T-cell (primary cell): ENCODE data around the gene FLG. TPM values are rescaled to one million over a fixed set of nuclear protein-coding genes. Genes with fewer than 3 reads are reported as not detected.
"Not testable (repeated sequence)": the region's sequence is repeated elsewhere in the genome, so short reads cannot be mapped to it uniquely, and the experiment has no call there.

Source experiments
- ATAC-seq, 4 experiments: fragments of 200-7000 bp in 3 of 4; fragments of 150-1000 bp in 1 of 4; cut with Tn5 transposase; replicated peaks in 1 of 4; 1 replicate in 3 of 4; 2 replicates in 1 of 4; pipeline ENCODE4 v1.10.0; 2021; ENCODE audit warnings: moderate library complexity in 3 of 4, mild to moderate bottlenecking in 2 of 4, moderate number of reproducible peaks in 1 of 4
- CTCF ChIA-PET, 2 donors: fragments of 300-600 bp; sonication (Branson Sonifier 250); formaldehyde crosslinking; loops; one replicate each; lab custom pipeline; 2022; ENCODE audit warnings: antibody characterized with exemption in 2 of 2; lab: Charles Lee
- POLR2A ChIA-PET, 2 donors: fragments of 300-600 bp; sonication (Branson Sonifier 250); formaldehyde crosslinking; loops; one replicate each; lab custom pipeline; 2022; ENCODE audit warnings: antibody characterized with exemption in 2 of 2; lab: Charles Lee
- DNase-seq, 35 experiments: peaks; one replicate each; pipeline versions ENCODE4 v3.0.0 to v3.0.0-alpha.2; 2013 to 2023
- H3K27ac ChIP-seq: one replicate; pipeline ENCODE4 v1.5.1; 2013; ENCODE audit warnings: low read length
- H3K27me3 ChIP-seq, 2 experiments: replicated peaks in 1 of 2; 1 replicate in 1 of 2; 2 replicates in 1 of 2; pipeline versions ENCODE4 v1.6.1 to v1.7.0; 2013; ENCODE audit warnings: low read length in 1 of 2, mixed read lengths in 1 of 2; ENCODE audit not compliant: control insufficient read depth in 2 of 2, insufficient read depth in 2 of 2; ENCODE audit errors: extremely low read depth in 1 of 2
- H3K36me3 ChIP-seq, 2 donors: 1 replicate in 1 of 2; 2 replicates in 1 of 2; pipeline versions ENCODE4 v1.6.1 to v1.7.0; 2013; ENCODE audit warnings: low read length in 1 of 2; ENCODE audit not compliant: control insufficient read depth in 2 of 2, insufficient read depth in 1 of 2; ENCODE audit errors: extremely low read depth in 1 of 2
- H3K4me1 ChIP-seq, 2 experiments: 1 replicate in 1 of 2; 2 replicates in 1 of 2; pipeline versions ENCODE4 v1.6.1 to v1.7.0; 2013; ENCODE audit warnings: low read length in 2 of 2, mixed read lengths in 1 of 2; ENCODE audit not compliant: insufficient read depth in 2 of 2, control insufficient read depth in 1 of 2; ENCODE audit errors: extremely low read depth in 1 of 2
- H3K4me3 ChIP-seq, 2 donors: 1 replicate in 1 of 2; 2 replicates in 1 of 2; pipeline versions ENCODE4 v1.5.1 to v1.7.0; 2013; ENCODE audit warnings: mild to moderate bottlenecking in 2 of 2, low read length in 1 of 2, moderate library complexity in 1 of 2; ENCODE audit not compliant: control insufficient read depth in 1 of 2; ENCODE audit errors: extremely low read depth in 1 of 2
- H3K9me3 ChIP-seq: 2 replicates; pipeline ENCODE4 v1.7.0; 2013
- H3K27ac Mint-ChIP-seq, 2 donors: one replicate each; pipeline ENCODE4 v1.8.0; 2020 to 2021; ENCODE audit warnings: mild to moderate bottlenecking in 2 of 2, mixed read lengths in 2 of 2
- H3K27me3 Mint-ChIP-seq, 2 donors: one replicate each; pipeline ENCODE4 v1.8.0; 2021 to 2022; ENCODE audit warnings: mixed read lengths in 2 of 2
- H3K36me3 Mint-ChIP-seq: one replicate; pipeline ENCODE4 v1.8.0; 2021; ENCODE audit warnings: mixed read lengths
- H3K4me1 Mint-ChIP-seq, 3 donors: one replicate each; pipeline ENCODE4 v1.8.0; 2020 to 2022; ENCODE audit warnings: mixed read lengths in 3 of 3, mild to moderate bottlenecking in 1 of 3
- H3K4me3 Mint-ChIP-seq, 3 donors: one replicate each; pipeline ENCODE4 v1.8.0; 2020 to 2022; ENCODE audit warnings: mild to moderate bottlenecking in 3 of 3, mixed read lengths in 3 of 3, moderate library complexity in 3 of 3
- H3K9me3 Mint-ChIP-seq, 3 donors: one replicate each; pipeline ENCODE4 v1.8.0; 2020 to 2022; ENCODE audit warnings: mixed read lengths in 3 of 3
- WGBS: methylation state at CpG from one replicate; pipeline ENCODE4 v1.1.5; 2013; ENCODE audit warnings: missing lambda C conversion rate; ENCODE audit not compliant: insufficient coverage; 5-methylcytosine and 5-hydroxymethylcytosine counted together
- total RNA-seq, 35 experiments: library from RNA in 6 of 35; stranded (reverse) in 6 of 35; fragments of 120-200 nt in 1 of 35; gene quantifications; one replicate each; pipeline versions ENCODE4 v1.2.1 to v1.2.4 and lab custom pipeline; 2013 to 2026

The FLG gene
- total RNA-seq, 5 donors from 2014 or later (not counting 1 experiment from before 2014, with no cell fraction given), result not detected

DNA sequence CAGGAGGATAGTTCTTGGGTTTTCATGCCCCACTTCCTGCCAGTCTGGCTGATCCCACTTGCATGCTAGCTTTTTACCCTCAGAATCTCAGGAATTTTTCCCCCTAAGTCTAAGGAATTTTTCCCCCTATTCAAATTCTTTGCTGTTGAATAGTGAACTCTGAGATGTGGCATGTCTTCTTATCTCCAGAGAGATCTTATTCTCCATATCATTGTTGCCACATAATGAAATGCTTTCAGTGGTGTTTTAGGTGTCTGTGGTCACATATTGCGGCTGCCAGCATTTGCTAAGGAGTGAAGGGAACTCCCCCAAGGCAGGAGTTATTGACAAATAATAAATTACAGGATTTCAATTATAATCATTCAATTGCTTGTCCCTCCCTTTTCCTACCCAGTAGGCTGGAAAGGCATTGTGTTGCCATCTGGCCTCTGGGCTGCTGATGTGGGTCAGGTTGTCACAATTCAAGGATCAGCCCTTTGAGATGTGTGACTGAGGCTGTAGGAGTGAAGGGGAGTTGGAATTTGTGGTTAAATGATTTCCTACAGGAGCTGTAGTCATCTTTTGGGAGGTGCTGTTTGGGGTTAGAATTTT, 3.9 kb upstream of the FLG start:
- Histone ChIP-seq H3K27me3 (no peaks in the 10 kb centered on the region), H3K27ac (no peak overlapping the region), H3K9me3 (no peaks in the 10 kb centered on the region), H3K36me3 (no peaks in the 10 kb centered on the region), H3K4me3 (no peak overlapping the region), H3K4me1 (no peaks in the 10 kb centered on the region)
- ChIA-PET CTCF (interaction anchor here in 1 of 2 donors (0.7 kb wide), 1 partner anchor 384 kb away, joined by 3 read pairs; no protein-coding TSS in a partner anchor), POLR2A (no interaction called here)
- H3K4me1 Mint-ChIP-seq, result no peaks in the 10 kb centered on the region
- H3K9me3 Mint-ChIP-seq, result no peaks in the 10 kb centered on the region
- WGBS, result no CpG with 5 or more reads among the region's 1 CpG
- H3K27me3 Mint-ChIP-seq, result peaks cover 4 to 7% of the 10 kb centered on the region in 2 donors
- no peaks in the 10 kb centered on the region for H3K36me3 Mint-ChIP-seq
- ATAC-seq (no peak), DNase-seq (no peak)
- no peak overlapping the region for H3K4me3 Mint-ChIP-seq
- H3K27ac Mint-ChIP-seq, result no peak overlapping the region

DNA sequence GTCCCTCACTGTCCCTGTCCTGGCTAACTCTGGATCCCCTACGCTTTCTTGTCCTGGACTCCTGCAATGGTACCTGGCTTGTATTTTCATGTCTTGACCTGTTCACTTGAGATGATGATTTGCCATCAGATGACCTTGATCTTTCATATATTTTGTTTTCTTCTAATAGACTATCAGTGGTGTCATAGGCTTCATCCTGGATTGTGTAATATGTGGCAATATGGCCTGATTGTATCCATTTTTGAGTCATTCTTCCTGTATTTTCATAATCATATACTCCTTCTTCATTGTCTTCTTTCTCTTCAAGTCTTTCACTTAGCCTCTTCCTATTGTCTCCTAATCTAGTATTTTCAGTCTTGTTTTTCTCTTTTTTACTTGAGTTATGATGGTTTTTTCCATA, 11.1 kb downstream of the FLG start:
- H3K27ac Mint-ChIP-seq, result no peak overlapping the region
- Histone ChIP-seq H3K4me3 (no peak overlapping the region), H3K4me1 (no peaks in the 10 kb centered on the region), H3K27me3 (peaks cover 0 to 10% of the 10 kb centered on the region in 2 experiments), H3K27ac (no peak overlapping the region), H3K9me3 (no peaks in the 10 kb centered on the region), H3K36me3 (no peaks in the 10 kb centered on the region)
- H3K4me3 Mint-ChIP-seq, result no peak overlapping the region
- ChIA-PET POLR2A (no interaction called here), CTCF (no interaction called here)
- no peak for ATAC-seq
- no peak for DNase-seq
- H3K9me3 Mint-ChIP-seq, result no peaks in the 10 kb centered on the region
- H3K36me3 Mint-ChIP-seq, result no peaks in the 10 kb centered on the region
- peaks cover 6 to 28% of the 10 kb centered on the region in 2 donors for H3K27me3 Mint-ChIP-seq
- no peaks in the 10 kb centered on the region for H3K4me1 Mint-ChIP-seq
- WGBS, result 100% methylated on average over 1 of the region's 1 CpG

DNA sequence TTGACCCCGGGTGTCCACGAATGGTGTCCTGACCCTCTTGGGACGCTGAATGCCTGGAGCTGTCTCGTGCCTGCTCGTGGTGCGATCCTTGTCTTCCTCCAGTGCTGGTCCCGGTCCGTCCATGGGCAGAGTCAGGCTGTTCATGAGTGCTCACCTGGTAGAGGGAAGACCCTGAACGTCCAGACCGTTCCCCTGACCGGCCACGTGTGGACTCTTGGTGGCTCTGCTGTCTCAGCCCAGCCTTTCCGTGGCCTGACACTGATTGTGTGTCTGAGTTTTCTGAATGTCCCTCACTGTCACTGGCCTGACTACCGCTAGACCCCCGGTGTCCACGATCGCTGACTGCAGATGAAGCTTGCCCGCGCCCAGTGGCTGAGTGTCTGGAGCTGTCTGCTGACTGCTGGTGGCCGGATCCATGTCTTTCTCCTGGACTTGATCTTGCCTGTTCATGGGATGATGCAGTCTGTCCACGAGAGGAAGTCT, 11.7 kb downstream of the FLG start:
- H3K4me1 ChIP-seq, result no peaks in the 10 kb centered on the region
- Mint-ChIP-seq H3K36me3 (no peaks in the 10 kb centered on the region), H3K27me3 (peaks cover 6 to 30% of the 10 kb centered on the region in 2 donors), H3K4me1 (no peaks in the 10 kb centered on the region), H3K9me3 (no peaks in the 10 kb centered on the region), H3K27ac (no peak overlapping the region), H3K4me3 (no peak overlapping the region)
- no peak for ATAC-seq
- 91% methylated on average over 21 of the region's 21 CpGs for WGBS
- H3K9me3 ChIP-seq, result no peaks in the 10 kb centered on the region
- DNase-seq, result no peak
- peaks cover 0 to 13% of the 10 kb centered on the region in 2 experiments for H3K27me3 ChIP-seq
- ChIA-PET CTCF (no interaction called here), POLR2A (no interaction called here)
- H3K36me3 ChIP-seq, result no peaks in the 10 kb centered on the region
- no peak overlapping the region for H3K4me3 ChIP-seq
- H3K27ac ChIP-seq, result no peak overlapping the region

DNA sequence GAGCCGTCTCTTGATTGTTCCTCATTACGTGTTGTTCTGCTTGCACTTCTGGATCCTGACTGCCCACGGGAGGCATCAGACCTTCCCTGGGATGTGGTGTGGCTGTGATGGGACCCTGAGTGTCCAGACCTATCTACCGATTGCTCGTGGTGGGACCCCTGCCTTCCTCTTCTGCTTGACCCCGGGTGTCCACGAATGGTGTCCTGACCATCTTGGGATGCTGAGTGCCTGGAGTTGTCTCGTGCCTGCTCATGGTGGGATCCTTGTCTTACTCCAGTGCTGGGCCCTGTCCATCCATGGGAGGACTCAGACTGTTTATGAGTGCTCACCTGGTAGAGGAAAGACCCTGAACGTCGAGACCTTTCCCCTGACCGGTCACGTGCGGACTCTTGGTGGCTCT, 12.9 kb downstream of the FLG start:
- H3K9me3 ChIP-seq, CTCF ChIA-PET, H3K36me3 ChIP-seq, H3K4me1 Mint-ChIP-seq, H3K9me3 Mint-ChIP-seq, H3K27ac ChIP-seq, H3K4me1 ChIP-seq, H3K27ac Mint-ChIP-seq, DNase-seq, H3K4me3 ChIP-seq, H3K36me3 Mint-ChIP-seq, POLR2A ChIA-PET, H3K4me3 Mint-ChIP-seq, ATAC-seq: not testable (repeated sequence)
- peaks cover 6 to 34% of the 10 kb centered on the region in 2 donors for H3K27me3 Mint-ChIP-seq
- peaks cover 0 to 15% of the 10 kb centered on the region in 2 experiments for H3K27me3 ChIP-seq
- WGBS, result 91% methylated on average over 9 of the region's 13 CpGs

DNA sequence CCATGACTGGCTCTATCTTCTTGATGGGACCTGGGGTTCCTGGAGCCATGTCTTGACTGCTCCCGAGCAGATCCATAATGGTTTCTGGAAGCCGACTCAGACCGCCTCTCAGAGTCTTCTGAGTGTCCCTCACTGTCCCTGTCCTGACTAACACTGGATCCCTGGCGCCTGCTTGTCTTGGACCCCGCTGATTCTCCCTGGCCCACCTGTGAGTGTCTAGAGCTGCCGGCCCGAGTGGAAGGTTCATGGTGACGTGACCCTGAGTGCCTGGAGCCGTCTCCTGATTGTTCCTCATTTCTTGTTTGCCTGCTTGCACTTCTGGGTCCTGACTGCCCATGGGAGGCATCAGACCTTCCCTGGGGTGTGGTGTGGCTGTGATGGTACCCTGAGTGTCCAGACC, 15.1 kb downstream of the FLG start:
- H3K4me1 Mint-ChIP-seq, result no peaks in the 10 kb centered on the region
- no peaks in the 10 kb centered on the region for H3K36me3 Mint-ChIP-seq
- H3K27ac ChIP-seq, result no peak overlapping the region
- DNase-seq (no peak), ATAC-seq (no peak)
- H3K27ac Mint-ChIP-seq, result no peak overlapping the region
- ChIA-PET POLR2A (no interaction called here), CTCF (no interaction called here)
- no peak overlapping the region for H3K4me3 ChIP-seq
- H3K4me3 Mint-ChIP-seq, result no peak overlapping the region
- H3K36me3 ChIP-seq, result no peaks in the 10 kb centered on the region
- 94% methylated on average over 9 of the region's 9 CpGs for WGBS
- H3K27me3 Mint-ChIP-seq, result peaks cover 6 to 34% of the 10 kb centered on the region in 2 donors
- H3K27me3 ChIP-seq, result peaks cover 0 to 15% of the 10 kb centered on the region in 2 experiments
- H3K9me3 Mint-ChIP-seq, result no peaks in the 10 kb centered on the region
- H3K4me1 ChIP-seq, result no peaks in the 10 kb centered on the region
- H3K9me3 ChIP-seq, result no peaks in the 10 kb centered on the region

DNA sequence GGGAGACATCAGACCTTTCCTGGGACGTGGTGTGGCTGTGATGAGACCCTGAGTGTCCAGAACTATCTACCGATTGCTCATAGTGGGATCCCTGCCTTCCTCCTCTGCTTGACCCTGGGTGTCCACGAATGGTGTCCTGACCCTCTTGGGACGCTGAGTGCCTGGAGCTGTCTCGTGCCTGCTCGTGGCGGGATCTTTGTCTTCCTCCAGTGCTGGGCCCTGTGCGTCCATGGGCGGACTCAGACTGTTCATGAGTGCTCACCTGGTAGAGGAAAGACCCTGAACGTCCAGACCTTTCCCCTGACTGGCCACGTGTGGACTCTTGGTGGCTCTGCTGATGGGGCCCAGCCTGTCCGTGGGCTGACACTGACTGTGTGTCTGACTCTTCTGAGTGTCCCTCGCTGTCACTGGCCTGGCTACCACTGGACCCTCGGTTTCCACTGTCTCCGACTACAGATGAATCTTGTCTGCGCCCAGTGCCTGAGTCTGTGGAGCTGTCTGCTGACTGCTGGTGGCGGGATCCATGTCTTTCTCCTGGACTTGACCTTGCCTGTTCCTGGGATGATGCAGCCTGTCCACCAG, 15.6 kb downstream of the FLG start:
- peaks cover 6 to 31% of the 10 kb centered on the region in 2 donors for H3K27me3 Mint-ChIP-seq
- H3K4me3 Mint-ChIP-seq, H3K27ac Mint-ChIP-seq, H3K27ac ChIP-seq, ATAC-seq, DNase-seq, H3K4me1 ChIP-seq, H3K36me3 ChIP-seq, H3K4me1 Mint-ChIP-seq, CTCF ChIA-PET, H3K36me3 Mint-ChIP-seq, H3K4me3 ChIP-seq, H3K9me3 ChIP-seq, H3K9me3 Mint-ChIP-seq, POLR2A ChIA-PET: not testable (repeated sequence)
- 88% methylated on average over 17 of the region's 17 CpGs for WGBS
- H3K27me3 ChIP-seq, result peaks cover 0 to 15% of the 10 kb centered on the region in 2 experiments
